ENCODE results near the gene UNC79.

Gene UNC79

GRCh38 chr14:93733631-93734030 lies 302.9 kb downstream of the UNC79 start:
- Histone ChIP-seq H3K27ac (ENCODE audit: low read length) (no peak overlapping the region), H3K4me3 (ENCODE audit: low read length) (no peak overlapping the region), H3K36me3 (ENCODE audit: control insufficient read depth, low read depth, low read length) (no peaks in the 10 kb centered on the region), H3K9ac (ENCODE audit: low read length) (no peak overlapping the region), H3K4me1 (ENCODE audit: control insufficient read depth, low read depth, low read length) (no peaks in the 10 kb centered on the region), H3K9me3 (ENCODE audit: control insufficient read depth, low read depth, low read length) (no peaks in the 10 kb centered on the region), H3K27me3 (ENCODE audit: control insufficient read depth, insufficient read depth, low read length) (no peaks in the 10 kb centered on the region)

- no peaks in the 10 kb centered on the region for H3K9me3 ChIP-seq (ENCODE audit: control insufficient read depth, low read depth, low read length)
- no peak overlapping the region for H3K27ac ChIP-seq (ENCODE audit: low read length)
- no peak overlapping the region for H3K4me3 ChIP-seq (ENCODE audit: low read length)
- H3K36me3 ChIP-seq (ENCODE audit: control insufficient read depth, low read depth, low read length) = no peaks in the 10 kb centered on the region
- no peak overlapping the region for H3K9ac ChIP-seq (ENCODE audit: low read length)
- no peaks in the 10 kb centered on the region for H3K27me3 ChIP-seq (ENCODE audit: control insufficient read depth, insufficient read depth, low read length)
- H3K4me1 ChIP-seq (ENCODE audit: control insufficient read depth, low read depth, low read length) = no peaks in the 10 kb centered on the region
These were observed 303.5 kb downstream of the UNC79 start for GRCh38 chr14:93734086-93734822.

DNA sequence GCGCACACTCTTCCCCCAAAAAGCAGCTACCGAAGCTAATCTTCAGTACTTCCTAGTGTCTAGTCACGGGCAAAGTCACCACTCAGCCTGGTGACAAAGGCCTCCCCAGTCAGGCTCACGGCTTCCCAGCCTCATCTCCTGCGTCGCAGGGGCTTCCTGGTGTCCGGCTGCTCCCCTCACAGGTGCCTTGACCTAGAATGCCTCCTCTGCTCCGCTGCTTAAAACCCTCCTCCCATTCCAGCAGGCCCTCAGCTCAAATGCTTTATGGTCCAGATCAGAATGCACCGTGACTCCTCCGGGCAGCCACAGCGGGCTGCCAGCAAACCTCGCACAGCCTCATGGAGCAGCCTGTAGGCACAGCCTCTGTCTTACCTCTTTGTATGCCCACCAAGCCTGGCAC lies 304.5 kb downstream of the UNC79 start:
- no peaks in the 10 kb centered on the region for H3K27me3 ChIP-seq (ENCODE audit: control insufficient read depth, insufficient read depth, low read length)
- no peaks in the 10 kb centered on the region for H3K4me1 ChIP-seq (ENCODE audit: control insufficient read depth, low read depth, low read length)
- no peak overlapping the region for H3K27ac ChIP-seq (ENCODE audit: low read length)

GRCh38 chr14:93736378-93737014 lies 305.8 kb downstream of the UNC79 start:
- Histone ChIP-seq H3K9me3 (ENCODE audit: control insufficient read depth, low read depth, low read length) (no peaks in the 10 kb centered on the region), H3K27ac (ENCODE audit: low read length) (no peak overlapping the region), H3K4me3 (ENCODE audit: low read length) (no peak overlapping the region), H3K36me3 (ENCODE audit: control insufficient read depth, low read depth, low read length) (no peaks in the 10 kb centered on the region), H3K27me3 (ENCODE audit: control insufficient read depth, insufficient read depth, low read length) (no peaks in the 10 kb centered on the region), H3K9ac (ENCODE audit: low read length) (no peak overlapping the region), H3K4me1 (ENCODE audit: control insufficient read depth, low read depth, low read length) (no peaks in the 10 kb centered on the region)

More for the DNA sequence above, 304.5 kb downstream of the UNC79 start:
- no peaks in the 10 kb centered on the region for H3K9me3 ChIP-seq (ENCODE audit: control insufficient read depth, low read depth, low read length)
- no peaks in the 10 kb centered on the region for H3K36me3 ChIP-seq (ENCODE audit: control insufficient read depth, low read depth, low read length)
- no peak overlapping the region for H3K4me3 ChIP-seq (ENCODE audit: low read length)
- H3K9ac ChIP-seq (ENCODE audit: low read length) = no peak overlapping the region

DNA sequence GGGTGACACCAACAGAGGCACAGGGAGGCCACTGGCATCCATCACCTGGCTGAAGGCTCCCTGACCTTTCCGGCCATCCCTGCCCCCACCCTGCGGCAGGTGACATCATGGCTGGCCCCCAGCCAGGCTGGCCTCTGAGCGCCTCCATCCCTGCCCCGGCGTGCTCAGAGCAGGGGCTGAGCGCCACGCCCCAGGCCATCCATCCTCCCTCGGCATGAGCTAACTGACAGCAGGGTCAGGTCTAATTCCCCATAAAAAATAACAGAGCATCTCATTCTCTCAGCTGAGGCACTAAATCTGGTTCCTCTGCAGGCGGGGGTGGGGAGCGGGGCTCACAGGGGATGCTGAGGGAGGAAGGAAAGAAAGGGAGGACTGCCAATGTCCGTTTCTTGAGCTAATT lies 306.9 kb downstream of the UNC79 start:
- H3K27ac ChIP-seq (ENCODE audit: low read length) = no peak overlapping the region
- no peaks in the 10 kb centered on the region for H3K36me3 ChIP-seq (ENCODE audit: control insufficient read depth, low read depth, low read length)
- H3K27me3 ChIP-seq (ENCODE audit: control insufficient read depth, insufficient read depth, low read length) = no peaks in the 10 kb centered on the region
- H3K9me3 ChIP-seq (ENCODE audit: control insufficient read depth, low read depth, low read length) = no peaks in the 10 kb centered on the region
- H3K4me1 ChIP-seq (ENCODE audit: control insufficient read depth, low read depth, low read length) = no peaks in the 10 kb centered on the region
- no peak overlapping the region for H3K4me3 ChIP-seq (ENCODE audit: low read length)
- no peak overlapping the region for H3K9ac ChIP-seq (ENCODE audit: low read length)

- no peaks in the 10 kb centered on the region for H3K9me3 ChIP-seq (ENCODE audit: control insufficient read depth, low read depth, low read length)
These were observed 311.0 kb downstream of the UNC79 start for GRCh38 chr14:93741556-93742230.

DNA sequence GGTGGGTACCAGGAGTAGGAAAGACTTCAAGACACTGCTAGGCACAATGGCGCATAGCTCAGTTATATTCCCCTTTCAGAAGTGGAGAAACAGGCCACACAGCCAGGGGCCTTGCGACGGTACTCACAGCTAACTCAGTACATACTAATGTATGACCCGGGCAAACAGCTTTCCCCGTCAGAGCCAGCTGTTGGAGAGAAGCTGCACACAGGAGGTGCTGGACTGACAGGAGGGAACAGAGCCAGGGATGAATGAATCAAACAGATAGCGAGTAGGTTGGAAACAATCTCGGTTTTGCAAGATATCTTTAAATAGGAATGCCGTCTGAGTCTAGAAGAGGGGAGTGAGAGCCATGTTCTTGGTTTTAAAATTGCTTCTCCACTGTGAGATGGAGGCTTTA lies 312.0 kb downstream of the UNC79 start:
- no peaks in the 10 kb centered on the region for H3K36me3 ChIP-seq (ENCODE audit: control insufficient read depth, low read depth, low read length)
- no peak overlapping the region for H3K9ac ChIP-seq (ENCODE audit: low read length)
- peaks cover 6% of the 10 kb centered on the region for H3K4me1 ChIP-seq (ENCODE audit: control insufficient read depth, low read depth, low read length)
- no peaks in the 10 kb centered on the region for H3K9me3 ChIP-seq (ENCODE audit: control insufficient read depth, low read depth, low read length)
- H3K4me3 ChIP-seq (ENCODE audit: low read length) = no peak overlapping the region
- no peaks in the 10 kb centered on the region for H3K27me3 ChIP-seq (ENCODE audit: control insufficient read depth, insufficient read depth, low read length)
- no peak overlapping the region for H3K27ac ChIP-seq (ENCODE audit: low read length)

More at GRCh38 chr14:93741556-93742230, 311.0 kb downstream of the UNC79 start:
- Histone ChIP-seq H3K36me3 (ENCODE audit: control insufficient read depth, low read depth, low read length) (no peaks in the 10 kb centered on the region), H3K27ac (ENCODE audit: low read length) (no peak overlapping the region), H3K9ac (ENCODE audit: low read length) (no peak overlapping the region), H3K4me3 (ENCODE audit: low read length) (no peak overlapping the region), H3K27me3 (ENCODE audit: control insufficient read depth, insufficient read depth, low read length) (no peaks in the 10 kb centered on the region), H3K4me1 (ENCODE audit: control insufficient read depth, low read depth, low read length) (peaks cover 6% of the 10 kb centered on the region)

- Histone ChIP-seq H3K4me3 (ENCODE audit: low read length) (no peak overlapping the region), H3K9me3 (ENCODE audit: control insufficient read depth, low read depth, low read length) (no peaks in the 10 kb centered on the region), H3K36me3 (ENCODE audit: control insufficient read depth, low read depth, low read length) (no peaks in the 10 kb centered on the region), H3K4me1 (ENCODE audit: control insufficient read depth, low read depth, low read length) (peaks cover 6% of the 10 kb centered on the region), H3K27me3 (ENCODE audit: control insufficient read depth, insufficient read depth, low read length) (no peaks in the 10 kb centered on the region), H3K27ac (ENCODE audit: low read length) (no peak overlapping the region), H3K9ac (ENCODE audit: low read length) (no peak overlapping the region)
These were observed 312.7 kb downstream of the UNC79 start for GRCh38 chr14:93743270-93744060.

- H3K36me3 ChIP-seq (ENCODE audit: control insufficient read depth, low read depth, low read length) = no peaks in the 10 kb centered on the region
- H3K4me3 ChIP-seq (ENCODE audit: low read length) = no peak overlapping the region
- no peak overlapping the region for H3K9ac ChIP-seq (ENCODE audit: low read length)
- H3K27ac ChIP-seq (ENCODE audit: low read length) = no peak overlapping the region
- H3K27me3 ChIP-seq (ENCODE audit: control insufficient read depth, insufficient read depth, low read length) = no peaks in the 10 kb centered on the region
- no peaks in the 10 kb centered on the region for H3K9me3 ChIP-seq (ENCODE audit: control insufficient read depth, low read depth, low read length)
- H3K4me1 ChIP-seq (ENCODE audit: control insufficient read depth, low read depth, low read length) = peaks cover 6% of the 10 kb centered on the region
These were observed 313.4 kb downstream of the UNC79 start for GRCh38 chr14:93744176-93744575.

- no peak overlapping the region for H3K27ac ChIP-seq (ENCODE audit: low read length)
- no peaks in the 10 kb centered on the region for H3K36me3 ChIP-seq (ENCODE audit: control insufficient read depth, low read depth, low read length)
- H3K9me3 ChIP-seq (ENCODE audit: control insufficient read depth, low read depth, low read length) = no peaks in the 10 kb centered on the region
- H3K4me1 ChIP-seq (ENCODE audit: control insufficient read depth, low read depth, low read length) = peaks cover 6% of the 10 kb centered on the region
- no peak overlapping the region for H3K9ac ChIP-seq (ENCODE audit: low read length)
- H3K27me3 ChIP-seq (ENCODE audit: control insufficient read depth, insufficient read depth, low read length) = no peaks in the 10 kb centered on the region
- no peak overlapping the region for H3K4me3 ChIP-seq (ENCODE audit: low read length)
These were observed 314.1 kb downstream of the UNC79 start for GRCh38 chr14:93744876-93745275.

DNA sequence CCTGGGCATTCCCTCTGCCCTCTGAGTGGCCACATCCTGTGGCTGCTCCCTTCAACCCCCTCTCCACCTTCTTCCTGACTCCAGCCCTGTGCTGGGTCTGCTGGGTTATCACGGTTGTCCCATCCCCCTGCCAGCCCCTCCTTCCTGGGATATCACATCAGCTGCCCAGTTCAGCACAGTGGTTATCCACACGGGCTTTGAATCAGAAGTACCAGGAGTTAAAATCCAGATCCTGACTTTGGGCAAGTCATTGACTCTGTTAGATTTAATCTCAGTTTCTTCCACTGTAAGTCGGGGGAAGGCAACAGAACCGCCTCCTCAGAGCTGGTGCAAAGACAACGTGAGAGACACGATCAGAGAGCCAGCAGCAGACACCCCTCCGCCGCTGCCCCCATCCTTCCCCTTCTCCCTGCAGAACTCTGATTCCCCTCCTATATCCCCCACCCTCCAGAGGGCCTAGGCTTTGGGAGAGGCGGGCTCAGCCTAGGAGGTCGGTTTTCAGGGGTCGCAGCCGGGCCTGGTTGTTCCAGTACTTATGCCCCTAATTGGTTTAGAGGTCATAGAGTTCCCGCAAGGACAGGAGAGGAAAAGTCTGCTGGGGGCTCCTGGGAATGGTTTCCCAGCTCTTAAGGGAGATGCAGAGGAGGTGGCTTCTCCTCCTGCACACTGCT lies 315.0 kb downstream of the UNC79 start:
- H3K4me1 ChIP-seq (ENCODE audit: control insufficient read depth, low read depth, low read length) = peaks cover 6% of the 10 kb centered on the region
- no peak overlapping the region for H3K4me3 ChIP-seq (ENCODE audit: low read length)
- no peaks in the 10 kb centered on the region for H3K36me3 ChIP-seq (ENCODE audit: control insufficient read depth, low read depth, low read length)
- no peaks in the 10 kb centered on the region for H3K27me3 ChIP-seq (ENCODE audit: control insufficient read depth, insufficient read depth, low read length)
- H3K9ac ChIP-seq (ENCODE audit: low read length) = no peak overlapping the region
- H3K27ac ChIP-seq (ENCODE audit: low read length) = no peak overlapping the region
- no peaks in the 10 kb centered on the region for H3K9me3 ChIP-seq (ENCODE audit: control insufficient read depth, low read depth, low read length)

Data from iPS-18a (cell line).